Gastrocnemius medialis (tissue), 4 donors: ENCODE measurements around the gene USP6NL. TPM values are rescaled to one million over a fixed set of nuclear protein-coding genes. Genes with fewer than 3 reads are reported as not detected.

Source experiments
- ATAC-seq, 2 donors: fragments of 150-250 bp; one replicate each; pipeline ENCODE4 v1.9.1; 2016
- DNase-seq, 2 donors: peaks; one replicate each; pipeline ENCODE4 v3.0.0-alpha.2; 2019
- H3K27ac ChIP-seq, 4 donors: fragments of 200-600 bp; sonication (generic); 1 replicate in 1 of 4; 2 replicates in 3 of 4; pipeline ENCODE4 v1.5.1; 2016 to 2018; ENCODE audit warnings: mild to moderate bottlenecking in 2 of 4, moderate library complexity in 1 of 4
- H3K27me3 ChIP-seq, 3 donors: fragments of 200-600 bp; sonication (generic) in 2 of 3; 1 replicate in 1 of 3; 2 replicates in 2 of 3; pipeline versions ENCODE4 v1.5.1 to v1.6.0; 2016 to 2019; ENCODE audit warnings: mild to moderate bottlenecking in 1 of 3, moderate library complexity in 1 of 3
- H3K36me3 ChIP-seq, 2 donors: fragments of 200-600 bp; sonication (generic) in 1 of 2; one replicate each; pipeline ENCODE4 v1.5.1; 2017 to 2018
- H3K4me1 ChIP-seq, 2 donors: fragments of 200-600 bp; sonication (generic) in 1 of 2; one replicate each; pipeline ENCODE4 v1.5.1; 2016 to 2017; ENCODE audit warnings: mild to moderate bottlenecking in 2 of 2
- H3K4me3 ChIP-seq, 4 donors: fragments of 200-600 bp; sonication (generic) in 3 of 4; 1 replicate in 1 of 4; 2 replicates in 3 of 4; pipeline ENCODE4 v1.5.1; 2016 to 2019; ENCODE audit warnings: mild to moderate bottlenecking in 2 of 4
- H3K9me3 ChIP-seq, 3 donors: fragments of 200-600 bp; sonication (generic) in 2 of 3; 1 replicate in 1 of 3; 2 replicates in 2 of 3; pipeline ENCODE4 v1.5.1; 2016 to 2019
- POLR2A ChIP-seq, 2 donors: fragments of 450-650 bp; IDR thresholded peaks; one replicate each; pipeline ENCODE4 v1.6.1; 2017; ENCODE audit warnings: antibody characterized with exemption in 2 of 2, mild to moderate bottlenecking in 2 of 2, moderate library complexity in 2 of 2
- in situ Hi-C, 4 donors: fragments of 200-750 bp; cut with MboI; loops; one replicate each; pipeline versions ENCODE4 v1.15.0 to v1.8.0; 2017; ENCODE audit warnings: low sequenced_read_pairs in 4 of 4
- intact Hi-C: fragments of 100-400 bp; cut with DNase I; formaldehyde crosslinking; loops from one replicate; pipeline ENCODE4 v1.15.1; 2023; ENCODE audit warnings: low total_unique reads
- total RNA-seq, 4 donors: library from RNA; depleted of rRNA; stranded (reverse); fragments of >200 nt; gene quantifications; one replicate each; pipeline versions ENCODE4 v1.1.0 to v1.2.3, GENCODE V29; 2016
- TF ChIP-seq, protein P1 (sequence below), 5 experiments: fragments of 450-650 bp in 3 of 5; fragments of 200-600 bp in 2 of 5; sonication (generic) in 2 of 5; IDR thresholded peaks in 4 of 5; conservative IDR thresholded peaks in 1 of 5; 1 replicate in 4 of 5; 2 replicates in 1 of 5; pipeline ENCODE4 v1.5.1; 2016 to 2019; ENCODE audit warnings: antibody characterized with exemption in 5 of 5, mild to moderate bottlenecking in 3 of 5, moderate library complexity in 3 of 5

The USP6NL gene
- total RNA-seq, 4 donors from 2014 or later = 5.6 to 6.2 (median 5.9) TPM

DNA sequence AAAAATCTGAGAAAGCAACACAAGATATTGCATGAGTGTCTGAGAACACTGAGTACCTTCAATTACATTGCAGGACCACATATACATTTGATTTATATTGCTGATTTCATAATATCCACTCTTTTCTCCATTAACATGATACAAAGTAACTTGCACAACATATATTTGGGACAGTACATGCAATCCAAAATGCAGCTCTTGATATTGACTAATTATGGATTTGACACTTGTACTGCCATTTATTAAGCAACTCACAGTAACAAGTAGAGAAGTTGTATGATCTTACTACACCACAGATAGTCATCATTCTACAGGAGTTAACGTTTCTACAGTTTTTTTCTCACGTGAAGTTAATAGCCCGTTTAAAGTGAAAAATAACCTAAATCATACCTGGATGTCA, 46.7 kb downstream of the USP6NL start:
- in situ Hi-C loops (no loop called here), intact Hi-C loops (no loop called here)
- Histone ChIP-seq H3K27me3 (no peaks in the 10 kb centered on the region), H3K9me3 (no peaks in the 10 kb centered on the region), H3K4me3 (no peak overlapping the region), H3K4me1 (no peaks in the 10 kb centered on the region), H3K27ac (no peak overlapping the region), H3K36me3 (no peaks in the 10 kb centered on the region)
- TF ChIP-seq POLR2A (IDR thresholded peaks at IDR 0.05) = no peak
- TF ChIP-seq, protein P1, sequence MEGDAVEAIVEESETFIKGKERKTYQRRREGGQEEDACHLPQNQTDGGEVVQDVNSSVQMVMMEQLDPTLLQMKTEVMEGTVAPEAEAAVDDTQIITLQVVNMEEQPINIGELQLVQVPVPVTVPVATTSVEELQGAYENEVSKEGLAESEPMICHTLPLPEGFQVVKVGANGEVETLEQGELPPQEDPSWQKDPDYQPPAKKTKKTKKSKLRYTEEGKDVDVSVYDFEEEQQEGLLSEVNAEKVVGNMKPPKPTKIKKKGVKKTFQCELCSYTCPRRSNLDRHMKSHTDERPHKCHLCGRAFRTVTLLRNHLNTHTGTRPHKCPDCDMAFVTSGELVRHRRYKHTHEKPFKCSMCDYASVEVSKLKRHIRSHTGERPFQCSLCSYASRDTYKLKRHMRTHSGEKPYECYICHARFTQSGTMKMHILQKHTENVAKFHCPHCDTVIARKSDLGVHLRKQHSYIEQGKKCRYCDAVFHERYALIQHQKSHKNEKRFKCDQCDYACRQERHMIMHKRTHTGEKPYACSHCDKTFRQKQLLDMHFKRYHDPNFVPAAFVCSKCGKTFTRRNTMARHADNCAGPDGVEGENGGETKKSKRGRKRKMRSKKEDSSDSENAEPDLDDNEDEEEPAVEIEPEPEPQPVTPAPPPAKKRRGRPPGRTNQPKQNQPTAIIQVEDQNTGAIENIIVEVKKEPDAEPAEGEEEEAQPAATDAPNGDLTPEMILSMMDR (IDR thresholded peaks at IDR 0.05 in 4 of 5, conservative IDR thresholded peaks at IDR 0.05 in 1 of 5) = no peak
- no peak for ATAC-seq
- DNase-seq = no peak

DNA sequence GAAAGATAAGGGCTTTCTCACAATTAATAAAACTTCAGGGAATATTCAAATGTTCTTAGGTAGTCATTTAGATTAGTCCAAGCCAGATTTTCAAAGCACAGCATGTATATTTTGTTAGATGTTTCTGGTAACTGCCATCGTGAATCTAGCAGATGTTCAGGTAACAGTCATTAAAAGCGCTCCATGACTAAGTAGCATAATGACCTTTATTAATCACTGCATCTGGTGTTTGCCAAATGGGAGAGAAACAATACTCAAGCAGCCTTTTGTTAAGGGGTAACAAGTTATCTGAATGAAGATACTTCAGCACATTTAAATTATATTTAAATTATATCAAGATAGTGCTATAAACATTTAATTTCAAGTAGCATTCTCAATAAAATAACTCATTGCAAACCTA, 47.5 kb downstream of the USP6NL start:
- no peaks in the 10 kb centered on the region for H3K27me3 ChIP-seq
- no peak for DNase-seq
- in situ Hi-C loops = no loop called here

DNA sequence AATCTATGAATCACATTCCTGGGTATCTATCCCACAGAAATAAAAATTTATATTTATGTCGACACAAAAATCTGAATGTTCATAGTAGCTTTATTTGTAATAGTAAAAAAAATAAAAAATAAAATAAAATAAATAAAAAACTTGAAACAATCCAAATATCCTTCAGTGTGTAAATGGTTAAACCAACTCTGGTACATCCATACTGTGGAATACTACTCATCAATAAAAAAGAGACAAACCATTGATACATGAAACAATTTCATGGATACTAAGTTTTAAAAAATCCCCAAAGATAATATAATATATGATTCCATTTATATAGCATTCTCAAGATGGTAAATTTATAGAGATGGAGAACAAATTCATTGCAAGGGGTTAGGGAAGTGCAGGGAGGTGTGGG, 48.6 kb downstream of the USP6NL start:
- H3K9me3 ChIP-seq = no peaks in the 10 kb centered on the region
- intact Hi-C loops = no loop called here
- TF ChIP-seq POLR2A (IDR thresholded peaks at IDR 0.05) = no peak
- TF ChIP-seq, protein P1 (IDR thresholded peaks at IDR 0.05 in 4 of 5, conservative IDR thresholded peaks at IDR 0.05 in 1 of 5) = no peak
- ATAC-seq (no peak), DNase-seq (no peak)
- H3K36me3 ChIP-seq = no peaks in the 10 kb centered on the region
- in situ Hi-C loops = no loop called here
- no peaks in the 10 kb centered on the region for H3K27me3 ChIP-seq
- H3K27ac ChIP-seq = no peak overlapping the region
- no peak overlapping the region for H3K4me3 ChIP-seq
- H3K4me1 ChIP-seq = no peaks in the 10 kb centered on the region

More for the DNA sequence above, 47.5 kb downstream of the USP6NL start:
- TF ChIP-seq POLR2A (IDR thresholded peaks at IDR 0.05) = no peak
- TF ChIP-seq, protein P1 (IDR thresholded peaks at IDR 0.05 in 4 of 5, conservative IDR thresholded peaks at IDR 0.05 in 1 of 5) = no peak
- H3K4me1 ChIP-seq = no peaks in the 10 kb centered on the region
- intact Hi-C loops = no loop called here
- no peaks in the 10 kb centered on the region for H3K9me3 ChIP-seq
- no peak for ATAC-seq
- no peak overlapping the region for H3K4me3 ChIP-seq
- no peaks in the 10 kb centered on the region for H3K36me3 ChIP-seq
- no peak overlapping the region for H3K27ac ChIP-seq

DNA sequence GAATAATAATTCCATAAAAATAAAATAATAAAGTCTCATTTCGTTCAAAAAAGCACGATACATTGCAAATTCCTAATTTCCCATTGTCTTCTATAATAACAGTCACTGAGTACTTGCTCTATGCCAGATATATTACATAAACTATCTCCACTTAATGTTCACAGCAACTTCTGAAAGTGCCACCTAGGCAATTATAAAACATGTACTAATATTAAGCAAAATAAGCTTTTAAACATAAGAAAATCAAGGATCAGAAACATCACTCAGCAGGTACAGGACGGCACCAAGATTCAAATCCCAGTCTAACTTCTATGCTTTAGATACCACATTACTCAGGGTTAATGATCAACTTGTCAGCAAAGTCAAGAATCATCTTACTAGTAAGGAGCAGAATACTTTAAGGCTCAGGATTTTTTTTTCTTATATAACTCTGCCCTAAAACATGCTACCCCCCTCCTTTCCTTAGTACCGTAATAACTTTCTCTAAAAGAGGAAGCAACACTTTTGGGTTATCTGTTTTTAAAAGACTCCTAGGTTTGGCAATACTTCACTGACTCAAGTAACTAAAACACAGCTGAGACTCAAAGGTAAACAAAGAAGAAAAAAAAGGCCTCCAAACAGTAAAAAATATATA, 51.3 kb downstream of the USP6NL start:
- in situ Hi-C loops (no loop called here), intact Hi-C loops (no loop called here)
- no peak for TF ChIP-seq POLR2A (IDR thresholded peaks at IDR 0.05)
- TF ChIP-seq, protein P1 (IDR thresholded peaks at IDR 0.05 in 4 of 5, conservative IDR thresholded peaks at IDR 0.05 in 1 of 5) = no peak
- H3K27ac ChIP-seq = no peak overlapping the region
- H3K4me1 ChIP-seq = no peaks in the 10 kb centered on the region
- H3K36me3 ChIP-seq = no peaks in the 10 kb centered on the region
- DNase-seq = no peak
- no peaks in the 10 kb centered on the region for H3K9me3 ChIP-seq
- no peaks in the 10 kb centered on the region for H3K27me3 ChIP-seq
- ATAC-seq = no peak
- no peak overlapping the region for H3K4me3 ChIP-seq

DNA sequence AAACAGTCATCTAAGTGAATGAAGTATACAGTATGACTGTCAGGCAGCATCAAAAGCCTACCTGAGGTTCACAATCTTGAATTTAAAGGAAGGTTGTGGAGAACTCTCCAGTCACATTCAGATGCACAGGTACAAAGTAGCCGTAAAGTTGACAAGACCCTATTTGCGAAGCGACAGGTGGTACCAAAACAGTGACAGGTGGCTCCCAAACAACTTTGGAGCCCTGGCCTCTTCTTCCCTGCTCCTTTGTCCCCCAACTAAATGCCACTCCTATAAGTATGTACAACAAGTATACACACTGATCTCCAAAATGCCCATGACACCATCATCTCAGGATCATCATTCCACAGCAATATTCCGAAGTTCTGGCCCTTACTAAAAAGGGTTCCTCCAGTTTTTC, 53.5 kb downstream of the USP6NL start:
- Histone ChIP-seq H3K27me3 (no peaks in the 10 kb centered on the region), H3K4me3 (no peak overlapping the region), H3K9me3 (no peaks in the 10 kb centered on the region), H3K27ac (no peak overlapping the region), H3K36me3 (no peaks in the 10 kb centered on the region), H3K4me1 (no peaks in the 10 kb centered on the region)
- intact Hi-C loops = no loop called here
- DNase-seq (no peak), ATAC-seq (no peak)
- in situ Hi-C loops = no loop called here
- TF ChIP-seq POLR2A (IDR thresholded peaks at IDR 0.05) = no peak
- TF ChIP-seq, protein P1 (IDR thresholded peaks at IDR 0.05 in 4 of 5, conservative IDR thresholded peaks at IDR 0.05 in 1 of 5) = no peak
